ENCODE data around the gene AUTS2.
A peak's percentile ranks its signal among the peaks of the same experiment; 100 is the strongest.

Gene AUTS2

GRCh38 chr7:70771451-70771850 is 1173.2 kb downstream of the AUTS2 start:
- DNase-seq (ENCODE audit: low read depth): no peak
- no peak overlapping the region for H3K4me3 ChIP-seq (ENCODE audit: low read depth, low read length)
- no peak for TF ChIP-seq CTCF (IDR thresholded peaks at IDR 0.05; ENCODE audit: insufficient read depth, low read depth, low read length, missing control alignments)

- H3K4me3 ChIP-seq (ENCODE audit: low read depth, low read length): no peak overlapping the region
- no peak for TF ChIP-seq CTCF (IDR thresholded peaks at IDR 0.05; ENCODE audit: insufficient read depth, low read depth, low read length, missing control alignments)
- no peak for DNase-seq (ENCODE audit: low read depth)
Measured at GRCh38 chr7:70772891-70773290, 1174.6 kb downstream of the AUTS2 start.

GRCh38 chr7:70773406-70773805 is 1175.1 kb downstream of the AUTS2 start:
- no peak for DNase-seq (ENCODE audit: low read depth)
- no peak for TF ChIP-seq CTCF (IDR thresholded peaks at IDR 0.05; ENCODE audit: insufficient read depth, low read depth, low read length, missing control alignments)
- no peak overlapping the region for H3K4me3 ChIP-seq (ENCODE audit: low read depth, low read length)

- no peak overlapping the region for H3K4me3 ChIP-seq (ENCODE audit: low read depth, low read length)
- DNase-seq (ENCODE audit: low read depth): no peak
- TF ChIP-seq CTCF (IDR thresholded peaks at IDR 0.05; ENCODE audit: insufficient read depth, low read depth, low read length, missing control alignments): no peak
Measured at GRCh38 chr7:70774950-70775527, 1176.8 kb downstream of the AUTS2 start.

- peak; percentile 51 for TF ChIP-seq CTCF (IDR thresholded peaks at IDR 0.05; ENCODE audit: insufficient read depth, low read depth, low read length, missing control alignments)
- no peak overlapping the region for H3K4me3 ChIP-seq (ENCODE audit: low read depth, low read length)
- peak; percentile 77 for DNase-seq (ENCODE audit: low read depth)
Measured at GRCh38 chr7:70775570-70776156, 1177.4 kb downstream of the AUTS2 start.

GRCh38 chr7:70776627-70777101 is 1178.4 kb downstream of the AUTS2 start:
- DNase-seq (ENCODE audit: low read depth): peak; percentile 66

More at GRCh38 chr7:70776627-70777101, 1178.4 kb downstream of the AUTS2 start:
- TF ChIP-seq CTCF (IDR thresholded peaks at IDR 0.05; ENCODE audit: insufficient read depth, low read depth, low read length, missing control alignments): no peak
- no peak overlapping the region for H3K4me3 ChIP-seq (ENCODE audit: low read depth, low read length)
